ENCODE results near the gene CNTN6. TPM values are rescaled to one million over a fixed set of nuclear protein-coding genes. Genes with fewer than 3 reads are reported as not detected.

CNTN6 gene

Small RNAs within 50 kb of the gene (small RNA-seq; reads per million reads assigned to genes)
- gene CRB3P1 (ENCODE audit: insufficient read depth) (not detected), gene RN7SL120P (ENCODE audit: insufficient read depth) (not detected)
